WI38 (cell line): ENCODE data around the gene U2AF1L4.

Experiments used
- H3K4me3 ChIP-seq: 2 replicates; pipeline ENCODE4 v1.5.1; 2011; ENCODE audit warnings: low read depth, mild to moderate bottlenecking, control low read depth, low read length
- TF ChIP-seq, protein P1 (sequence below): IDR thresholded peaks from 2 replicates; pipeline ENCODE4 v1.5.1; 2012; ENCODE audit warnings: low read depth, mild to moderate bottlenecking, control low read depth, low read length

U2AF1L4 gene

DNA sequence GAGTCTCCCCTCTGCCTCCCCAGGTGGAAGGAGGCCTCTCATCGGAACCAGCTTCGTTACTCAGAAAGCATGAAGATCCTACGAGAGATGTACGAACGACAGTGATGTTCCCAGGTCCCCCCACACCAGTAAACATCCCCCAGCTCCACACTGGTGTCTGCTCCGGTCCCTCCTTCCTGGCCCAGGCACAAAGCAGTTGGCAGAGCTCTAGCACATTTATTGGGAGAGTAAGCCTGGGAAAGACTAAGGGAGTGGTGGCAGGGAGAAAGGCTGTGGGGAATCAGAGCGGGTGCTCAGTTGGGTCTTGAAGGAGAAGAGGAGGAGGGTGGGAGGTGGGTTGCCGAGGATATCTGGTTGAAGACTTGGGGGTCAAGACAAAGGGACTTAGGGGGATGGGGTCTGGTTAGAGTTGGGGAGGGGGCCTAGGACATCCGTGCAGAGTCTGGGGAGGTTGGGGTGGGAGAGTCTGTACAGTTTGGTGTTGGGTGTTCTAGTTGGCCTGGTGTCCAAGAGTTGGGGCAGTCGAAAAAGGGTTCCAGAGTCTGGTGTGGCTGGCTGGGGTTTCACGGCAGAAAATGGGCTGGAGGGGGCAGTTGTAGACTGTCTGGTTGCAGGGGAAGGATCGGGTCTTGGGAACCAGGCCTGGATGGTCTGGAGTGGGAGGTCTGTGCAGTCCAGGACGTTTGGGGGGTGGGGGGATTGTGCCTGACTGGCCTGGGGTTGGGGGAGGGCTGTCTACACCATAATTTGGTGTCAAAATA lies 9.3 kb upstream of the U2AF1L4 start:
- TF ChIP-seq, protein P1, sequence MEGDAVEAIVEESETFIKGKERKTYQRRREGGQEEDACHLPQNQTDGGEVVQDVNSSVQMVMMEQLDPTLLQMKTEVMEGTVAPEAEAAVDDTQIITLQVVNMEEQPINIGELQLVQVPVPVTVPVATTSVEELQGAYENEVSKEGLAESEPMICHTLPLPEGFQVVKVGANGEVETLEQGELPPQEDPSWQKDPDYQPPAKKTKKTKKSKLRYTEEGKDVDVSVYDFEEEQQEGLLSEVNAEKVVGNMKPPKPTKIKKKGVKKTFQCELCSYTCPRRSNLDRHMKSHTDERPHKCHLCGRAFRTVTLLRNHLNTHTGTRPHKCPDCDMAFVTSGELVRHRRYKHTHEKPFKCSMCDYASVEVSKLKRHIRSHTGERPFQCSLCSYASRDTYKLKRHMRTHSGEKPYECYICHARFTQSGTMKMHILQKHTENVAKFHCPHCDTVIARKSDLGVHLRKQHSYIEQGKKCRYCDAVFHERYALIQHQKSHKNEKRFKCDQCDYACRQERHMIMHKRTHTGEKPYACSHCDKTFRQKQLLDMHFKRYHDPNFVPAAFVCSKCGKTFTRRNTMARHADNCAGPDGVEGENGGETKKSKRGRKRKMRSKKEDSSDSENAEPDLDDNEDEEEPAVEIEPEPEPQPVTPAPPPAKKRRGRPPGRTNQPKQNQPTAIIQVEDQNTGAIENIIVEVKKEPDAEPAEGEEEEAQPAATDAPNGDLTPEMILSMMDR: no peak
- no peak overlapping the region for H3K4me3 ChIP-seq

DNA sequence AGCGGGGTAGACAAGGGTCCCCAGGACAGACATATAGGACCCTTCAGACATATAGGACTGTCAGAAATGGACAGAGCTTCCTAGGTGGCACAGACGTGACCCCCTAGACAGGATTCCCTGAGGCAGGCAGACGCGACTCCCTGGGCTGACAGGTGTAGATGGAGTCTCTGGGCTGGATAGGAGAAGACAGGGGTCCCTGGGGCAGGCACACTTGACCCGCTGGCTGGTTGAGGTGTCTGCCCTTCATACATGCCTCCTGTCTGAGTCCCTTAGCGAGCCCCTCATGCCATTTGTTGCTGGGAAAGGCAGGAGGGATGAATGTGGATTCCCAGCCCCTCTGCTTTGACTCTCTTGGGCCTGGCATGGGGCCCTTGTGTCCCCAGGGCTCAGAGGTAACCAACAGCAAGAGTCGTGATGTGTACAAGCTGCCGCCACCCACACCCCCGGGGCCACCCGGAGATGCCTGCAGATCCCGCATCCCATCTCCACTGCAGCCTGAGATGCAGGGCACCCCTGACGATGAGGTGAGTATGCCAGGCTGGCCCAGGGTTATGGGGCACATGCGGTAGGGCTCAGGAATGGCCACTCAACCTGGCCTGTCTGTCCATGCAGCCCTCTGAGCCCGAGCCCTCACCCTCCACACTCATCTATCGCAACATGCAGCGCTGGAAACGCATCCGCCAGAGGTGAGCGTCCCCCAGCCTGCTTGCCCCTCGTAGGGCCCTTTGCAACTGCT lies 8.6 kb upstream of the U2AF1L4 start:
- no peak overlapping the region for H3K4me3 ChIP-seq
- TF ChIP-seq, protein P1: no peak

DNA sequence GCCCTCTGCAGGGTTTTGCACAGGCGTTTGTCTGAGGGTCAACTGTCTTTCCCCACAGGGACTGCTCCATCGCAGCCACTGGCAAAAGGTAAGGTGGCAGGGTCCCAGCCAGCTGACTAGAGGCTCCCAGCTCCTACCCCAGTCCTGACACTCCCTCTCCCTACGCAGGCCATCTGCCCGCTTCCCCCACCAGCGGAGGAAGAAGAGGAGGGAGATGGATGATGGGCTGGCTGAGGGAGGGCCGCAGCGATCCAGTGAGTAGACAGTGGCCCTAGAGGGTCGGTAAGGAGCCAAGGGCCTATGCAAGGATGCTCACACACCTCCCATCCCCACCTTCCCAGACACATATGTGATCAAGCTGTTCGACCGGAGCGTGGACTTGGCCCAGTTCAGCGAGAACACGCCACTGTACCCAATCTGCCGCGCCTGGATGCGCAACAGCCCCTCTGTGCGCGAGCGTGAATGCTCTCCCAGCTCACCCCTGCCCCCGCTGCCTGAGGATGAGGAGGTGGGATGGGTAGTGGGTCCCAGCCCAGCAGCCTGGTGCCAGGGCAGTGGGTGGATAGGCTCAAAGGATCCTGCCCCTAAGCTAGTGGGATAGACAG lies 7.6 kb upstream of the U2AF1L4 start:
- TF ChIP-seq, protein P1: no peak
- H3K4me3 ChIP-seq: no peak overlapping the region

DNA sequence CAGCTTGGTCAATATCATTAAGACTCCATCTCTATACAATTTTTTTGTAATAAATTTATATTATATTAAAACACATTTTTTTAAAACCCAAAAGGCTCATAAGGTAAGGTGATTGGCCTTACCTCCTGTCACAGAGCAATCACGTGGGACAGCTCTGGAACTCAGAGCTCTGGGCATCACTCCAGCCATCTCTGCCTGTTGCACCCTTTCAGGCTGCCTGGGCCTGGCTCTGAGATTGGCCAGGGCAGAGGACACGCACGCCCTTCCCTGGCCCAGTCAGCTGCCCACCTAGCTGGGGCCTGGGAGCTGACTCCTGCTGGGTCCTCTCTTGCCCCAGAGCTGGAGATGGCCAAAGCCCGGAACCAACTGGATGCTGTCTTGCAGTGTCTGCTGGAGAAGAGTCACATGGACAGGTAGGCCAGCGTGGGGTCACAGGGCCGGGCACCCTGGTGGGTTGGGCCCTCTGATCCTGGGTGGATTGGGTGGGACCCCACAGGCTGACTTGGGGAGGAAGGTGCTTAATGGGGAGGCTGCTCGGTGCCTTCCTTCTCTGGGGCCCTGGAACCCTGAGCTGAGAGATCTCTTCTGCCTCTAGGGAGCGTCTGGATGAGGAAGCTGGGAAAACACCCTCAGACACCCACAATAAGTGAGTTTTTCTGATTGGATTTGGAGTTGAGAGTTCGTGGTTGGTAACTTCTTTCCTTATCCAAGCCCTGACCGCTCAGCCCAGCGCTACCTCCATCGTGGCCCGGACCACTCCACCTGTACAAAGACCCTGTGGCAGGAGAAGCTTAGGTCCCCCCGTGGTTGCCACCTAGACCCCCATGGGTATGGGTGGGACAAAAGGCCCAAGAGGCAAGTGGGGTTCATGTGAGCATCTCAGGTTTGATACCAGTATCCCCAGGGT lies 6.9 kb upstream of the U2AF1L4 start:
- TF ChIP-seq, protein P1: no peak
- no peak overlapping the region for H3K4me3 ChIP-seq

DNA sequence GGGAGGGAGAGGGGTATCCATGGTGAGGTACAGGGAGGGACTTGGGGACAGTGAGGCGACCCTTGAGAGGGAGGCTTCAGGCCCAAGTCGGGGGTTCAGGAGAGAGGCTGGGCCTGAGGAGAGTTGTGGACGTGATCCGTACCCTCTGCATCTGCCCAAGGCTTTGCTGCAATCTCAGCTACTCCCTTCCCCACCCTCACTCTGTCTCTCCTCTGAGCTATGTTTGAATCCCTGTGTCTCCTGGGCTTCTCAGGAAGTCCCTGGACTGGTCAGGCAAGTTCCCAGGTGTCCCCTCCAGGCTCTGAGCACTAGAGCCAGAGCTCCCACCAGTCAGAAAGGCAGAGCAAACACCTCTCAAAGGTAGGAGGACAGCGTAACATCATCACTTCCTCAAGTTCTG lies 4.9 kb upstream of the U2AF1L4 start:
- TF ChIP-seq, protein P1: no peak

DNA sequence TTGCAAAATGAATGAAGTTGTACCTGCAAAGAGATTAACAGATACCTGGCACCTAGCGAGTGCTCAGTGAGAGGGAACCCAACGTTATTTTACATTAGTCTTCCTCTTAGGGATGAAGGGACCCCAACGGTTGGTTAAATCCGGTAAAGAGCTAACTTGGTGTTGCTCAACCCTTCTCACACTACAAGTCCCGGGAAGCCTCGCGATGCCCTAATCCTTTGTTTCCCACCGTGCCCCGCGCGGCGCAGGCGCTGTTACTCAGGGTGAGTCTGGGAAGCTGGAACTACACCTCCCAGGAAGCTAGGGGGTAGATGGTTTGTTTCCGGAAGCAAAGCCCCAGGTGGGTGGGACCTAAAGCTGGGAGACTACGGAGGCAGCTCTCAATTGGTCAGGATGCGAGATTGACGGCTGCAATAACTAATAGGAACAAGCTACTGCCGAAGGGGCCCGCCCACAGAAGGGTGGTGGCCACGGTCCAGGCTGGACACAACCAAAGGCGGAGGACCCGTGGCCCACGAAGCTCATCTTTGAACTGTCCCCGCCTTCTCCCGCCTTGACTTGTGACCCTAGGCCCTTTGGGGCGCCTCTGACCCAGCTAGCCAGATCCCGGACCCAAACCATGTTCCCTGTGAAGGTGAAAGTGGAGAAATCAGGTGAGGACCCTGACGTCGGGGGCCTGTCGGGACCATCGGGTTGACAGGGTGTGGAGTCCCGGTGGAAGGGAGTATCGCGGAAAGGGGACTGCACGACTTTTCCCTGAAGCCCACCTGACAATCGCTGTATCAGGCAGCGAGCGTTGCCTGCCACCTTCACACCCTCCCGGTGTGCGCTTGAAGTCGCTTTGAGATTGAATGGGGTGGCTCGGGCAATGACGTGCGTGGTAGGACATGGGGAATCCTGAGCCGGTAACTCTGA lies 3.1 kb upstream of the U2AF1L4 start, which contains the start of gene LIN37:
TSS of gene LIN37 (plus strand) at position 471 of the 915 bp plus-strand sequence. CDS start at position 620, 149 bp downstream.
- TF ChIP-seq, protein P1: no peak

More for the DNA sequence above, 4.9 kb upstream of the U2AF1L4 start:
- no peak overlapping the region for H3K4me3 ChIP-seq

More for the DNA sequence above, 3.1 kb upstream of the U2AF1L4 start, which contains the start of gene LIN37:
- peak within 1 kb of the TSS; percentile 85 for H3K4me3 ChIP-seq
